SW 1271 (cell line): ENCODE measurements around the gene IGF1R.

Experiments used
- DNase-seq, 2 experiments: peaks; one replicate each; lab custom pipeline; 2025; lab: John Stamatoyannopoulos, UW

Gene IGF1R

DNA sequence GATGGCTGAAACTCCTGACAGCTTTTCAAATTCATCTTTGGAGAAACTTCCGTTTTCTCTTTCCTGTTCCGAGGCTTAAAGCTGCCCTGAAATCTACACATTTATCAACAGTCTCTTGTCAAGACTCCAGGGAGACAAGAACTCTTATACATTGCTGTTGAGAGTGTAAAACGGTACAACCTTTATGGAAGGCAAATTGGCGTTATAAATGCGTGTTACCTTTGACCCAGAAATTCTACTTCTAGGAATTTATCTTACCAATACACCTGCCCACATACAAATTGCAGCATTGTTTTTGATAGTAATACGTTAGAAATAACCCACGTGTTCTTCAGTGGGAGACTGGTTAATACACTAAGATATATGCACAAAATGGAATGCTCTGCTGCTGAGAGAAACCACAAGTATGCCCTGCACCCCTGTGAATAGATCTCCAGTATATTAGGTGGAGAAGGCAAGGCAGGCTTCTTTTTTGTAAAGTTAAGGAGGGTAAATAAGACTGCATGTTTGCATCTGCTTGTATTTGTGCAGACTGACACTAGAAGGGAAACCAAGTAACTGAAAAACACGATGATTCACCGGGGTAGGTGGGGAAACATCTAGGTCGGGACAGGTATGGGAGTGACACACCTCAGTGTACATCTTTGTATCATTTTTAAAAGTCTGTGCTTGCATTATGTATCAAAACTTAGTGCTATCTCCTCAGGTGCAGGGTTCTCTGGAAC lies 97.5 kb downstream of the IGF1R start:
- DNase-seq, result no peak

DNA sequence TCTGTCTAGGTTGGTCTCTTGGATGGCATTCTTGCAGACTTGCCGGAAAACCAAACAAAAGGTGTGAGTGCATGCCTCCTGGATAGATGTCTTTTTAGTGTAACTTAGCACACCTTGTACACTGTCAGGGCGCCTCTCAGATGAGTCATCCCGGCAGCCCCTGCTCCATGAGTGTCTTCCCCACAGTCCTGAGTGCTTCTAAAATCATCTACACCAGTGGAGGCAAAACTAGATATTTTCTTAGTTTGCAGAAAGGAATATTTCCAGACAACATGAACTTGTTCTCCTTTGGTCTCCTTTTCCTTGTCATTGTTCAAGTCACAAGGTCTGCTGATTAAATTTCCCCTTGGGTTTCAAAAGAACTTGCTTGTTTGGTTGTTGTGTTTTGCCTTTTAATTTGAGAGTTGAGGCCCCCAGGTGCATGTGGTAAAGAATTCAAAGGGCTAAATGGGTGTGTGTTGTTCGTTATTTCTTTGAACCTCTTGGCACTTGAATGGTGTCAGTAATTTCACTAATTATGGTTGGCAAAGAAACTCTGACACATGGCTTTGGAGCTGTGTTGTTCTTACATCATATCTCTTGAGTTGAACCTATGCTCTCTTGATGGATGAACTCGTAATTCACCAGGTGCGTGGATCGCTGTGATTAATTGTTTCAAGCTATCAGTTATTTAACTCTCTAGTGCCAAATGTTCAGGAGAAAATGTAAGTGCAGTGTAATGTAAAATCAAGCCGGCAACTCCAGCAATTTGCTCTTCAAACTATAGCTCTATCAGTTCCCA lies 98.2 kb downstream of the IGF1R start:
- DNase-seq, result no peak

DNA sequence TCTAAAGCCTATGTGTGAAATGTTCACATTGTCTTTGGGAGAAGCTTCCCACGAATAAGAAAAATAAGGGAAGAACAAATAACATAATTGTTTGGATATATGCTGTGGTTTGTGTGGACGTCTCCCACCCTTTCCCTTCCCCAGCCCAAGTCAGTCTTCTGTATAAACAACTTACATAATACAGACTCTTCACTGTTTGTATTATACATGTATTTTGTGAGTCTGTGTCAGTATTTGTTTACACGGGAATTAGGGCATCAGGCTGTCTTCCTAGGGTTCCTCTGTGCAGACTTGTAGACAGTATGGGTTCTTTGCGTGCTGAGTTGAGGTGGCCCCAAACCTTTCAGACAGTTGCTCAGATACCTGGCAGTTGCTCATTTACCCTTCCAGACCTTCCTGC lies 103.4 kb downstream of the IGF1R start:
- DNase-seq, result no peak

DNA sequence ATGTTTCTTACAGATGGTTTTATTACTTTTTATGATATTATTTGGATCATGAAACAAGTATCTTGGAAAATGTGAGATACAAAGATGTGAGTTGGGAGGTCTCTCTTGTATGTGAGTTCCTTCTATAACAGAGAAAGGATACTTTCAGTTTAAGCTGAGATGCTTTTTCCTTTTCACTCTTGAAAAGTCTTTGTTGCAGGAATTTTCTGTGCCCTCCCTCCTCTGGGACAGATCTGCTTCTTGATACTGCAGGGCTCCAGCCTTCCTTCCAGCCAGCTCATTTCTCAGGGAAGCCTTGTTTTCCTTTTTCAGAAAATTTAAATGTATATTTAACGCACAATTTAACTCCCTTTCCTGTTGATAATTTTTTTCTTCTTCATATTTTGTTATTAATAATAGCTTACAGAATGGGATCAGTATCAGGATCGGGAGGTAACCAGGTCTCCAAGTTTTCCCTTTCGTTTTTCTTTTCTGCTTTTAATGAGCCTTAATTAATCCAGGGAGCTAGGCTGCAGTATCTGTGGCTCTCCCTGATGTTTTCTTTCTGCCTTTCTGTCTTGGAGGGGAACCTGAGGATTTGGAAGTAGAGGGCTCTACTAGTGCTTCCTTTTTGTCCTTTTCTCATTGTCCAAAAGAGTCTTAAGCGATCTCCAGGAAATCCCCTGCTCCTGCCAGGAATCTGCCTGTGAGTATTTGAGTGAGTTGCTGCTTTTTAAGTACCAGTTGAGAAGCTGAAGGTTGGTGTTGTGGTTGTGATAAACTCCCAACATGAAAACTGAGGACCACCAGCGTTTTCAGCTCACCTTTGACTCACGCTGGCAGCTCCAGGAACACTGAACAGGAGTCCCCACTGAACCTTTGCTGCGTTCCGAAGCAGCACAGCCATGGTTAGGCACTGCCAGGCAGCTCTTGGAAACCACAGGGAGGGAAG lies 105.7 kb downstream of the IGF1R start:
- DNase-seq, result no peak

DNA sequence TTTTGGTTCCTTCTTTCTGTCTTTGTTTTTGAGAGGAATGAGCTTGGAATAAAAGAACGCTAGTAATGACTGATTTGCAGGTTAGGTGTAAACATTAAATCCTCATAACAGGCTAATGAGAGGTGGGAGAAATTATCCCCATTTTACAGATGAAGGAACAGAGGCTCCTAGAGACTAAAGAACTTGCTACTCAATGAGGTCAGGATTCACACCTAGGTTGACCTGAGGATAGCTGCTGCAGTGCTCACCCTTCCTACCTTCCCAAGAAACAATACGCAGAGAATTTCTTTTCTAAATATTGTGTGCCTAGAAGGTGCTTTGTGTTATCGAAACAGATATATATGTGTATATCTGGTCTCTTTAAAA lies 106.3 kb downstream of the IGF1R start:
- no peak for DNase-seq

DNA sequence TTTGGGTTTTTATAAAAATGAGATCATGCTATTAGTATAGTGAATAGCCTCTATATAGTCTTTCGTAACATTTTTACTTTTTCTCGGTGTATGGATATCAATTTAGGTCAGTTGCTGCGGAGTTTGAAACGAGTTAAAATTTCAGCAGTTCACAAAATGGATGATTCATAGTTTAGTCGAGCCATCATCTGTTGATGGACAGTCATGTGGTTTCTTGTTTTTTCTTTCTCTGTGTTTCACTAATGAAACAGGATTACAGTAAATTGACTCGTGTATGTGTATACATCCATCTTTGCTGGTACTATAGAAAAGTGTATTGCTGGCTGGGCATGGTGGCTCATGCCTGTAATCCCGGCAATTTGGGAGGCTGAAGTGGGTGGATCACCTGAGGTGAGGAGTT lies 106.8 kb downstream of the IGF1R start:
- DNase-seq, result no peak

DNA sequence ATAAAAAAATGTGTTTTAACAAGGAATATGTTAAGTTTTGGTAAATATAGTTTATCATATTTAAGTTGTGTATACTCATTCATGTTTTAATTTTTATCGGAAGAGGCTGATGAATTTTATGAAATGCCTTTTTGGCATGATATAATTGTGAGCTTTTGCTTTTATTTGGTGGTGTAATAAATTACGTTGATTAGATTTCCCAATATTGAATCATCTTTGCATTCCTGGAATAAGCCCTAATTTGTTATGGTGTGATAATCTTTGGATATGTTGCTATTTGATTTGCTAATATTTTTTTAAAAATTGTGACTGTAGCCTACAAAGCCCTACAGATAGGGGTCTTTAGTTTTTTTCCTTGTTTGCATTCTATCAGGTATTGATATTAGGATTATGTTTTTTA lies 107.4 kb downstream of the IGF1R start:
- no peak for DNase-seq

DNA sequence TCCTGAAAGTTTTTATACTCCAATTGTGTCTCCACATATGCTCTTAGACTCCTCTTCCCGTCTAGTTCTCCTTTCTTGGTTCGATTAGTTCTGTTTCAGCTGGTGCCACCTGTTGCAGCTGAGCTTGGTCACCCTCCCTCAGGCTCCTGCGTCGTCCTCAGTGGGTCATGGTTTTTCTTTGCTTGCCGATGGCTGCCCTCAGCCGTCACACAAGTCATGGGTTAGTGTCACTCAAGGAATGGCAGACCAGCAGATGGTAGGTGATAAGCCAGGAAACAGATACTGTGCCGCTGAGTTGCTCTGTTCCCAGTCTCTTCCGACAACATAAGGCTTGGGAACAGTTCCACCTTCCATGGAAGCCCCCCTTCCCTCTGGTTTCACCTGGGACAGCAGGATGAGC lies 109.9 kb downstream of the IGF1R start:
- no peak for DNase-seq

DNA sequence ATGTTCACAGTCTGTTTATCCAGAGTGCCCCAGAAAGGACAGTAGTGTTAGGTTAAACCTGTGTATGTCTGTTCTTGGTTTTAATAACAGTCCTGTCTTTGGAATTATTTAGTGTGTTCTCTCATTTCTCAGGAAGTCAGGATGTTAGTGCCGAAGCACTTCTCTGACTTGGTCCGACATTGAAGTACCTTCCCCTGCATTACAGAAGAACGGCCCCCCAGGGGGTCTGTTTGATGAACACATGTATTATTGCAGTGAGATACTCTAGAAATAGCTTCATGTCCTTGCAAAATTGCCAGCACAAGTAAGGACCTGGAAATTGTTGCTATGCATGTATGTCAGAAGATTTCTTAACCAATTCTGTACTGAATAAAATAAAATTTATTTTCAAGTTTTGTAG lies 110.9 kb downstream of the IGF1R start:
- DNase-seq, result no peak

DNA sequence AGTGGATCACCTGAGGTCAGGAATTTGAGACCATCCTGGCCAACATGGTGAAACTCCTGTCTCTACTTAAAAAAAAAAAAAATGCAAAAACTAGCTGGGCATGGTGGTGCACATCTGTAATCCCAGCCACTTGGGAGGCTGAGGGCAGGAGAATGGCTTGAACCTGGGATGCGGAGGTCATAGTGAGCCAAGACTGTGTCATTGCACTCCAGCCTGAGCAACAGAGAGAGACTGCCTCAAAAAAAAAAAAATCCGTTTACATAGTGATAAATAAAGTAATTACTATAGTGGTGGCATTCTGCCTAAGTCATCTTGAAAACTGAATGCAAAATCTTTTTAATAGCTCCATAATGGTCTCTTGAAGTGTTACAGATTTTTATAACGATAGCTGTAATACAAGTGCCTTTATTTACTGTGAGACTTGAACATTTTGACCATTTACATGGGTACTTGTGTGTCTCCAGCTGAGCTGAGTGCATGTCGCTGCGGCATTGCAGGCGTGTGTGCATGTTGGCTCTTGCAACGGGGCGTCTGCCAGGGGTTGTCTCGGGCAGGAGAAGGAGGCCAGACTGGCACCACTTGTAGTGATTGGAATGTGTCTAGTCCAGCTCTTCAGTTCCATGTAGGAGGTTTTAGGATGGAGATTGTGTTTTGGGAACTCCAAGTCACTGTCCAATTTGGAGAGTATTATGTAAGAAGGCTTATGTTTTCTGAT lies 111.9 kb downstream of the IGF1R start:
- no peak for DNase-seq

DNA sequence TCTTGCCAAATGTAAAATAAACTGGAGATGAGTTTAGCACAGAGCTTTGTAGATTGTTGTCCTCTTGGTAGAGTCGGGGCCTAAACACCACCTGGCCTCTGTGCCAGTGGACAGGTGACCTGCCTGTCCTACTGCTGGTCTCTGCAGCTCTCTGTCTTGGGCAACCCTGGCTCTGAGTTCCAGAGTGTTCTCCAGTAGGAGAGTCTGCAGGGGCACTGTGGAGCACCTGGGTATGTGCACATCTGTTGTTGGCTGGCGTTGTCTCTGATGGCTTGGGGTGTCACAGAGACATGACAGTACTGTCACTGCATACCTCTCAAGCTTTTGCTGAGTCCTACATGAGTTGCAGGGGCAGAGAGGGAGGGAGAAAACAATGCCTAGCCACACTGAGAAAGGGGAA lies 112.6 kb downstream of the IGF1R start:
- no peak for DNase-seq

DNA sequence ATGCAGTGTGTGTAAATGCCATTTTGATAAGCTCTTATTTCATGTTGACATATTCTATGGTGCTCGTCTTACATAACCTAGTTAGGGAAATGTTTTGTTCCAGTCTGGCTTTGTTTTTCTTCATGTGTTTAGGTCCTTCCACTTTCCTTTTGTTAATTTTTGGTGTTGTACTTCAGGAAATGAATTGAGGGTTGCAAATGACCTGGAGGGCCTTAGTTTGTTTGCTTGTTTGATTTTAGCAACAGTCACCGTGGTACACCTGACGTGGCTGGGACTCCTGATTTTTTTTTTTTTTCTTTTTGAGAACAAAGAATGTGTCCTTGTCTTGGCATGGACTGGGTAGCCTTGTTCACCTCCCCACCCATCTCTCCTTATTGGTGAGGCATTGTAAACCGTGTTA lies 114.8 kb downstream of the IGF1R start:
- no peak for DNase-seq

DNA sequence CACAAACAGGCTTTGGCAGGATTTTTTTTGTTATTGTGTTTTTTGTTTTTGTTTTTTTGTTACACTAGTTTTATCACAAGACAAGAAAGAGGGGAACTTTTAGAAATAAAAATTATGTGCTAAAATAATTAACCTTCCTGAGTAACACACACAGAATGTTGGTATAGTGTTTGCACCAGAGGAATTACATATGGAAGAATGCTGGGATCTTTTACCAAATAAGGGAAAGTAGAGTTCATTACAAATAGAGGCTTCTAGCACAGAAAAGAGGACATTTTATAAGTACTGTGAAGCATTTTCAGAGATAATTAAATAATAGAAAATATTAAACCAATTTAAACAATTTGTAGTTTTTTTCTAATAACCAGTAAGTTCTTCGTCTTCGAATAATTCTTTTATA lies 116.0 kb downstream of the IGF1R start:
- DNase-seq, result no peak

DNA sequence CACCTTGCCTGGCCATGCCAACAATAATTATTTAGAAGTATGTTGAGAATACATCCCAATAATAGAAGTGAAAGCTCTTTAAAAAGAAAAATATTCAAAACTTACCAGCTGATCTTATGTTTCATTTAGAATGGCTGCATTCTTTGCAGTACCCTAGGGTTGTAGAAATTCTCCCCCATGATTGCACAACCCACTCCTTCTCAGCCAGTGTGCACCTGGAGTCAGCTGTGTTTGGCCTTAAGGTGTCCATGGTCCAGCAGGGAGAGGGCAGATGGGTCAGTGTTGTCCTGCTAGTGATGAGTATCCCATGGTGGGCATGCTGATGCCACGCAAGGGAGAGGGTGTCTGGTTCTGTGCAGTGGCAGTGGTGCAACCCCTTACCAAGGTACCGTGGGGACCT lies 117.3 kb downstream of the IGF1R start:
- DNase-seq, result no peak

DNA sequence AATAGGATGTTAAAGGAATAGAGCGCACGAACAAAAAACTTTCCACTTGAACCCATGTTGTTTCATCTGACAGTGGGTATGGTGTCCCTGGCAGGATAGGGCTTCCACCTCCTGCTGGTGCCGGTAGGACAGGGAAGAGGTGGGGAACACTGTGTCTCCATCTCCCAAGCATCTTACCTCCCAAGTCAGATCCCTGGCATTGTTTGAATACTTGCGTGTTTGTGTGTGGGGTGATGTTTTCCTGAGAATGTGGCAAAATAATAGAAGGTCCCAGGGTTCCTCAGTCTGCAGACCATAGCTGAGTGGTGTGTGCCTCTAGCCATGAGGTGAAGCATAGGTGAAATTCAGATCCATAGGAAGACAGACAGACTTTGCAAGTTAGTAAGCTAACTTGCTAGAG lies 119.4 kb downstream of the IGF1R start:
- DNase-seq, result no peak

DNA sequence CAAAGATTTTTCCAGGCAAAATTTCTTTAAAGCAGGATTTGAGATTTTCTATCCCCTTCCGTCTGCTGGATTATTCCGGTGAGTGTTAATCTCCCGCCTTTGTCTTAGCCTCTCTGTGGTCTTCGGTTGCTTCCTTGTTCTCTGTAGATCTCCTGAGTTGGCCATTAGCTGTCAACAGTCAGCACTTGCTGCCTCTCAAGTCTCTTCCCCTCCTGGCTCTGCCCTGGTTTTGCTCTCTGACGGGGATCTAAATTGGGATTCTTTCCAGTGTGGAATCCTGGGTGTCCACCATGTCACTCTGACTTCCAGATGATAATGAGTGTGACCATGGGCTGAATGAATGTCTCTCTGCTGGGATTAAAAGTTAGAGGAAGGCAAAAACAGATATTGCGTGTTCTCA lies 121.5 kb downstream of the IGF1R start:
- no peak for DNase-seq

DNA sequence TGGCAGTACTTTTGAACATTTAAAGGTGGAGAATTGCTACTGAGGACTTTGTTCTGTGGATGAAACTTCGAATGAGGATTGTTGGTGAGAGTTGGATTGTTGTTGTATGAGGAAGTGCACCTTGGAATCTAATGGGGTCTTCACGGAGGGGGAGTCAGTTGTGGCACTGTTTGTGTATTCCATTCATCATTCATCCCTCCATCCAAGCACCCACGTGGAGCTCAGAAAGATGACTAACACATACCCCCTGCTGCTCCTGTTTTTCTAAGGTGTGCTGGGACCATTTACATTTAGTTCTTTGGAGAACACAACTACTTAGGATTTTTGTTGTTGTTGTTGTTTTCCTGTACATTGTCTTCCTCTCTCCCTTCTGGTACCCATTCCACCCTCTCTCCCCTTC lies 122.6 kb downstream of the IGF1R start:
- DNase-seq, result no peak

DNA sequence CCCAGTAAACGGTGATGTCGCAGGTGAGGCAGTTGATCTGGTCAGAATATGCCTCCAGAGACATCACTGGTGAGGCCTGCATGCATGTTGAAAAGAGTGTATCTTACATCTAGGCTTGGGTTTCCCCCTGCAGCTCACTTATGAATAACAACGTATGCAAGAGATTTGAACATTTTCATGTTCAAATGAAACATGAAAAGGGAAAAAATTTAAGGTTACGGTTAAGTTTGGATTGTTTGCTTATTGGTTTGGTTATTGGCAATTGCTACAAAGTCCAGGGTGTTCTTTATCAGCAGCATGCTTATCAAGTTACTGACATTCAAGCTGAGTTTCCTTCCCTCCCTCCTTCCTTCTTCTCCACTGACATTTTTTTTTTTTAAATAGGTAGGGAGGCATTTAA lies 123.2 kb downstream of the IGF1R start:
- no peak for DNase-seq

DNA sequence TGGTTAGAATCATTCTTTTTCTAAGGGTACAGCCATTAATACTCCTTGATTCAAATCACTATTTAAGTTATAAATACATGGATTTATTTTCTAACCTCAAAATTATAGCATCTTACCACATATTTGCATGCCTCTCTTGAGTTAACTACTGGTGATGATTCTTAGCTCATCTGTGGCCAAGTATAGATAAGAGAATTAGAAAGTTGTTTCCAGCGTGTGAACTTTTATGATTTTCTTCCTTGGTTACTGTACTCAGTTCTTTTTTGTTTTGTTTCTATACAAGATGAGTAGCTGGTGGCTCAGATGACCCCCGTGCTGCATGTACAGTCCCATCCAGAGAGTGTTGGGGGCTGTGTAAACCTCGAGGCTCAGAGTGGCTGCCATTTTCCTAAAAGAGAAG lies 124.6 kb downstream of the IGF1R start:
- no peak for DNase-seq

DNA sequence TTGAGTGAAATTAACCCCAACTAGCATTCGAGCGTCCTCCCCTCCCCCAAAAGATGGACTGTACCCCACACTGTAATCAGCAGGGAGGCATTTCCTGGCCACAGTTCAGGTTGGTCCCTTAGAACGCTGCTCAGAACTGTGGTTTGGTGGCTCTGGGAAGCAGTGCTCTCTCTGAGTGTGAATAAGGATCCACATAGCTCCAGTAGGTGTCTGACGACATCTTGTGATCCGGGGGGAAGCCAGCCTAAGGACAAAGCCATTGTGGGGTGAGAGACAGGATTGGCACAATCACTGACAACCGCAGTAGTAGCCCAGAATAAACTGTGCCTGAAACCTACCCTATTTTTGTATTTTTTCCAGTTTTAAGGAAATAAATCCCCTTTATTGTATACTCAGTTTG lies 125.3 kb downstream of the IGF1R start:
- DNase-seq, result no peak

DNA sequence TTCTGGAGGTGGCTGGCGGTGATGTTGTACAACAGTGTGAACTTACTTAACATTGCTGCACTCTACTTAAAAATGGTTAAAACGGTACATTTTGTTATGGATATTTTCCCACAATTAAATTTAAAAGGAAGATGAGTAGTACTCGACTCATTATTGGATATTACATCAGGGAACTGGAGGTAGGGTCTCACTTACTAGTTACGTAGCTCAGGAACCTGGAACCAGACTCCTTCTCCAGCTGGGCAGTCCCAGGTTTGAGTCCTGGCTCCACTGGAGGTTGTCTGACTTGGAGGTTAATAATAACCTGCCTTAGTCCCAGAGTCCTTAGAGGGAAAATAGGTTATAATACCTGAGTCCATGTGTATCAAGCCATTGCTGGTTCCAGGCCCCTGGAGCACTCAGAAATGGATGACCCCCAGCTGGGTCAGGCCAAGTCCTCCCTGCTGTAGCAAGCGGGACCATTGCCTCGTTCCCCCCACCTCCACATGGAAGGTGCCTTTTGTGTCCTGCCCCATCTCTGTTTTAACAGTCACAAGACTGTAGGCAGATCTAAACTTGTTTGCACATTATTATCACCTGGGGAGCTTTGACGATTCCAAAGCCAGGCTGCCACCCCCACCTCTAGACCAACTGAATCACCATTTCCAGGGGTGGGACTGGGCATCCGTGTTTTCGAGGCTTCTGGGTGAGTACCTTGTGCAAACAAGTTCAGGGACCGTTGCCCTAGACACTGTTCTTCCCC lies 126.6 kb downstream of the IGF1R start:
- no peak for DNase-seq
